HG03460 (cell line): ENCODE measurements around the gene NGFR.

Source experiments
- ATAC-seq: cut with Tn5 transposase; IDR thresholded peaks from one replicate; pipeline ENCODE4 v1.9.1; 2021; ENCODE audit not compliant: unreplicated experiment

The NGFR gene, protein sequence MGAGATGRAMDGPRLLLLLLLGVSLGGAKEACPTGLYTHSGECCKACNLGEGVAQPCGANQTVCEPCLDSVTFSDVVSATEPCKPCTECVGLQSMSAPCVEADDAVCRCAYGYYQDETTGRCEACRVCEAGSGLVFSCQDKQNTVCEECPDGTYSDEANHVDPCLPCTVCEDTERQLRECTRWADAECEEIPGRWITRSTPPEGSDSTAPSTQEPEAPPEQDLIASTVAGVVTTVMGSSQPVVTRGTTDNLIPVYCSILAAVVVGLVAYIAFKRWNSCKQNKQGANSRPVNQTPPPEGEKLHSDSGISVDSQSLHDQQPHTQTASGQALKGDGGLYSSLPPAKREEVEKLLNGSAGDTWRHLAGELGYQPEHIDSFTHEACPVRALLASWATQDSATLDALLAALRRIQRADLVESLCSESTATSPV

GRCh38 chr17:49494986-49495841 lies at the start of gene NGFR:
Gene NGFR, plus strand, starts transcription at chr17:49495293. Its CDS starts 125 bp downstream, at chr17:49495418.
- ATAC-seq, result no peak

DNA sequence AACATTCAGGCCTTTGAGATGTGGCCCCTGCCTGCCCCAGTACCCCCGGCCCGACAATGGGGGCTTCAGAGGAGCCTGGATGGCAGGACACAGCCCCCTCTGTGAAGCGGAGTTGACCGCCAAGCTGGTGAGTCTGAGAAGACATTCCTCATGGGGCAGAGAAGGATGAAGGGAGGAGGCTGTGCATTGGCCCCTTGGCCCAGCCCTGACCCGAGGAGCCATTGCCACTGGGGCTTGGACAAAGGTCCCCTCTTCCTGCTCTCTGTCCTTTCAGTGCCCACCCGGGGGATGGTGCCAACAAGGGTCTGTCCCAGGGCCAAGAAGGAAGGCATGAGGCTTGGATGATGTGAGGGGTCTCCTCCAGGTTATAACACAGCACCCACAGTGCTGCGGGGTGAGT lies 49.5 kb upstream of the NGFR start:
- no peak for ATAC-seq

DNA sequence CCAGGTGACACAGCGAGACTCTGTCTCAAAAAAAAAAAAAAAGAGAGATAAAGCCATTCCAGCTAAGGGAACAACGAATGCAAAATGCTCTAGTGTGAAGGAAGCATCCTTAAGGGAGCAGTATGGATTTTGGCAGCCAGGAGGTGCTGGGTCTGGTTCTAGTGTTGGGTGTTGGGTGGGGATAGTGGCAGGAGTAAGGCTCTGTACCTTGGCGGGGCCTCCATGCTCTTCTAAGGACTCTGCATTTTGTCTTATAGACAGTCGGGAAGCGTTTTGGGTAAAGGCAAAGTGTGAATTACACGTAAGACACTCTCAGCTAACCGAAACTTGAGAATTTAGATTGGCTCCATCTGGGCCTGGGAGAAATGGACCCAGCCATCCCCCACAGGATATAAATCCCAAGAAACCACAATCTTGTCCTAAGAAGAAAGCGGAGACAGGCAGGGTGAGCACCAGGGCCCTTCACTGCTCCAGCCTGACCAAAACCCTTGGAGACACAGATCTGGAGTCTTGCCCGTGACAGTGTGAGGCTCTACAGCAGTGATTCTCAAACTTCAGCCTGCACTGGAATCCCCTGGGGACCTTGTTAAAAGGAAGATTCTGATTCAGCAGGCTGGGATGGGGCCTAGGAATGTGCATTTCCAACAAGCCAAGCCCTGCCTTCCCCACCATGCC lies 47.3 kb upstream of the NGFR start:
- ATAC-seq, result no peak

DNA sequence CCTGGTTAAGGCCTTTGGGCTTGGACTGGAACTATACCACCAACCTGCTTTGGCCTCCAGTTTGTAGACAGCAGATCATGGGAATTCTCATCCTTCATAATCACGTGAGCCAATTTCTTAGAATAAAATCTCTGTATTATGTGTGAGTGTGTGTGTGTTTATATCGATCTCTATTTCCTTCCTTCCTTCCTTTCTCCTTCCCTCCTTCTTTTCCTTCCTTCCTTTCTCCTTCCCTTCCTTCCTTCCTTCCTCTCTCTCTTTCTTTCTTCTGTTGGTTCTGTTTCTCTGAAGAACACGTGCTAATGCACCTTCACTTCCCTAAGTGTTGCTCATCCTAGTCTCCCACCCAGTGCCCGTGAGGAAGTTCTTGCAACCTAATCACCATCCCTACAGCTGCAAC lies 44.9 kb upstream of the NGFR start:
- no peak for ATAC-seq

- no peak for ATAC-seq
Observed at GRCh38 chr17:49450735-49451134, 44.4 kb upstream of the NGFR start.

GRCh38 chr17:49452201-49452600 lies 42.9 kb upstream of the NGFR start:
- no peak for ATAC-seq

- ATAC-seq, result no peak
Observed at GRCh38 chr17:49452661-49453060, 42.4 kb upstream of the NGFR start.

DNA sequence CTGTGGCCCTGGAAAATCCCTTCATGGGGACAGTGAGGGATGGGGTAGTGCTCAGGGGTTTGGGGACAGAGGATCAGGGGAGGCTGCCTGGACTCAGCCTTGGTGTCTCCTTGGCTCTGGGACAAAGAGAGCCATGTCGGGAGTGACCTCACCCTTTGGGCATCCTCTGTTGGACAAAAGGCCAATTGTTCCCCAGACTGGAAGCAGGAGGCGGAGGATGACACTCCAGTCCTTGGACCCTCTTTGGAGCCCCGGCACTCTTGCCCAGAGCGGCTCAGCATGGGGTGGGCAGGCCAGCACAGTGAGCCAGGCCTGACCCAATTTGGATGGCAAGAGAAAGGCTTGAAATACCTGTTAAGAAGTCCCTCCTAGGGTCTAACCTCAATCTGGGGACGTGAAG lies 41.0 kb upstream of the NGFR start:
- no peak for ATAC-seq

- ATAC-seq, result no peak
Observed at GRCh38 chr17:49455272-49455861, 39.7 kb upstream of the NGFR start.

- no peak for ATAC-seq
Observed at GRCh38 chr17:49456183-49456965, 38.7 kb upstream of the NGFR start.

GRCh38 chr17:49457564-49458535 lies 37.2 kb upstream of the NGFR start:
- no peak for ATAC-seq

- ATAC-seq, result no peak
Observed at GRCh38 chr17:49459401-49459984, 35.6 kb upstream of the NGFR start.

DNA sequence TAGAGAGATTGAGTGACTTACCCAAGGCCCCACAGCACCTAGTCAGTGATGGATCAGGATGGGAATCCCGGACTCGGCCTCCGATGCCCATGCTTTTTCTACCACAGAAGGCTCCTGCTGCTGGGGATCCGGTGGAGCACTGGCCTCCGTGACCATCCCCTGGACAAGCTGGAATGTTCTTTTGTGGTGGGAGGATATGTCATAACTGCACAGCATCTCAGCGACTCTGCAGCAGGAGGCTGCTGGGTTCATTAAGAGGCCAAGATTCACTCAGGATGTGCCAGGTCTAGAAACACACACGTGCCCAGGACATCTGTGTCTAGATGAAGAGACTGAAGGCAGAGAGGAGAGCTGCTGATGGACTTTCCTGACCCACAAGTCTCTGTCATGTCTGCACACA lies 34.7 kb upstream of the NGFR start:
- no peak for ATAC-seq

GRCh38 chr17:49461580-49461979 lies 33.5 kb upstream of the NGFR start:
- no peak for ATAC-seq

DNA sequence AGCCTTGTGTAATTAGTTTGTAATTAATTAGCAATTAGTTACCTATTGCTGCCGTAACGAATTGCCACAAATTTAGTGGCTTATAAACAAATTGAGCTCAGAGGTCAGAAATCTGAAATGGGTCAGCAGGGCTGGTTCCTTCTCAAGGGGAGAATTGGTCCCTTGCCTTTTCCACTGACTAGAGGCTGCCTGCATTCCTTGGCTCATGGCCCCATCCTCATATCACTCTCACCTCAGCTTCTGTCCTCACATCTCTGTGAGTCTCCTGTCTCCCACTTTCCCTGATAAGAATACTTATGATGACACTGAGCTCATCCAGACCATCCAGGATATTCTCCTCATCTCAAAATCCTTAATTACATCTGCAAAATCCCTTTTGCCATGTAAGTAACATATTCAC lies 31.0 kb upstream of the NGFR start:
- no peak for ATAC-seq

DNA sequence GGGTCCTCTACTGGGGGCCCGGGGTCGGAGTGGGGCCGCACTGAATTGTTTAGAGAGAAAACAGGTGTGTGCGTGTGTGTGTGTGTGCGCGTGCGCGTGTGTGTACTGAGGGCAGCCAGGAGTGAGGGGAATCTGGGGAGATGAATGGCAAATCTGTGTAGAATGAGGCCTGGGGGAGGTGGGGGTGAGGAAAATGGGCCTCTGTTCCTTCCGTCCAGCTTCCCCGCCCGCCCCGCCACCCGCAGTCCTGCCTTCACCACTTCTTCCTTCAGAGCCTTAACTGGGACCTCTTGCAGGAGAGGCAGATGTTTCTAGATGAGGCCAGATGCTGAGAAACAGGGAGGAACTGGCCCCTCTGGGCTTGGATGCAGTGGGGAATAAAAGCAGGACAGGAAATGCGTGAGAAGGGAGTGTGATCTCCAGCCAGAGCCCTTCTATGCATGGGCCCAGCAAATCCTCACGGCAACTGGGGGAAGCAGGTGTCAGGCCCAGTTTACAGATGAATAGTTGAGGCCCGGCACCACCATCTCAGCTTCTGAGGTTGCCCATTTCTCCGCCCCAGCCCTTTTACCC lies 29.7 kb upstream of the NGFR start:
- ATAC-seq, result no peak

- no peak for ATAC-seq
Observed at GRCh38 chr17:49466436-49466835, 28.7 kb upstream of the NGFR start.

DNA sequence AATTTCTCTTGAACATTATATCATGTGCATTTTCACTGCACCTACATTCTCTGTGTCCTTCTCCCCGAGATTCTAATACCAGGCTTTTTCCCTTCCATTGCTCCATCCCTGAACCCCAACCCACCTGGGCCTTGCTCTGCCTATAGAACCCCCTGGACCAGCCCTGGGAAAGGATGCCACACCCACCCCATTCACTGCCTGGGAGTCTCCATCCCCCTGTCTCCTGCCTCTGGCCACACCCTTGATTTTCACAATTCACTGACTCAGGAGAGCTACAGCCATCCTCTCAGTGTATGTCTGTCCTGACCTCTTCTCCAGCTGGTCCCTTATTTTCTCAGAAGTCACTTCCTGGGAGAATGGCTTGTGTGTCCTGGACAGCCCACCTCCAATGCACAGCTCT lies 27.9 kb upstream of the NGFR start:
- ATAC-seq, result no peak
